ENCODE measurements around the gene PRR7.

DNA sequence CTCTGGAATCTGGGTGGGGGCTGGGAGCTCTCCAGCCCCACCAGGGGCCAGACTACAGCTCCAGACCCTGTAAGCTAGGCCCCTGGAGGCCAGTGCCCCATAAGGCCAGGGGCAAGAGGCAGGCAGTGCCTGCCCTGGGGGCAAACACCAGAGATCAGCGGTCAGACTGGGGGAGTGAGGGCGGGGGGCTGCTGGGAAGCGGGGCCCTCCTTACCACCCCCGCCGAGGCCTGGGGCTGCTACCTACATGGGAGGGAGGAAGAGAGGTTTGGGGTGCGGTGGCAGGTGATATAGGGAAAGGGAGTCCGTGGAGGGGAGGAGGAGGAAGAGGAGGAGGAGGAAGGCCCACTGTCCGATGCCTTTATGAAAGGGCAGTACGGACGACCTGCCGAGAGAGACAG, 12.7 kb downstream of the PRR7 start:
- no peak for TF ChIP-seq CTCF (IDR thresholded peaks at IDR 0.05; ENCODE audit: poor library complexity)
- no peak for TF ChIP-seq EZH2phosphoT487 (IDR thresholded peaks at IDR 0.05; ENCODE audit: low read depth, severe bottlenecking, unreplicated experiment)
- TF ChIP-seq EZH2 (IDR thresholded peaks at IDR 0.05; ENCODE audit: borderline replicate concordance) = no peak

Measured in hepatocyte (in vitro differentiated cells).